H9 (cell line): ENCODE results near the gene KRT28. TPM values are rescaled to one million over a fixed set of nuclear protein-coding genes. Genes with fewer than 3 reads are reported as not detected.

Experiments used
- DNase-seq: peaks from one replicate; pipeline ENCODE4 v3.0.0-alpha.2; 2017
- H2AFZ ChIP-seq: one replicate; pipeline ENCODE4 v1.6.1; 2013; ENCODE audit warnings: mild to moderate bottlenecking, low read length, control low read depth, moderate library complexity
- H2AK5ac ChIP-seq: 2 replicates; pipeline ENCODE4 v1.6.1; 2013; ENCODE audit warnings: low read length, control low read depth, mixed read lengths; ENCODE audit not compliant: insufficient read length
- H2BK120ac ChIP-seq: one replicate; pipeline ENCODE4 v1.6.1; 2013; ENCODE audit warnings: low read depth, mild to moderate bottlenecking, low read length, control low read depth, inconsistent platforms; ENCODE audit not compliant: poor library complexity, severe bottlenecking
- H2BK12ac ChIP-seq: 2 replicates; pipeline ENCODE4 v1.6.1; 2013; ENCODE audit warnings: low read length, control low read depth, mixed read lengths, low read depth; ENCODE audit not compliant: insufficient read length
- H2BK15ac ChIP-seq: 2 replicates; pipeline ENCODE4 v1.6.1; 2013; ENCODE audit warnings: low read depth, low read length, control low read depth
- H2BK20ac ChIP-seq: one replicate; pipeline ENCODE4 v1.6.1; 2013; ENCODE audit warnings: low read depth, mild to moderate bottlenecking, low read length, control low read depth, inconsistent platforms; ENCODE audit not compliant: poor library complexity, severe bottlenecking
- H2BK5ac ChIP-seq: 2 replicates; pipeline ENCODE4 v1.6.1; 2013; ENCODE audit warnings: low read length, control low read depth, mixed read lengths; ENCODE audit not compliant: insufficient read length
- H3K14ac ChIP-seq: 2 replicates; pipeline ENCODE4 v1.6.1; 2013; ENCODE audit warnings: low read length, control low read depth; ENCODE audit not compliant: insufficient read depth
- H3K18ac ChIP-seq: 2 replicates; pipeline ENCODE4 v1.6.1; 2013; ENCODE audit warnings: low read depth, mild to moderate bottlenecking, mixed read lengths, low read length, control low read depth; ENCODE audit not compliant: insufficient read length
- H3K23ac ChIP-seq: 2 replicates; pipeline ENCODE4 v1.6.1; 2013; ENCODE audit warnings: low read length, control low read depth, mixed read lengths, low read depth; ENCODE audit not compliant: insufficient read length
- H3K23me2 ChIP-seq: 2 replicates; pipeline ENCODE4 v1.6.1; 2013; ENCODE audit warnings: low read depth, mild to moderate bottlenecking, mixed read lengths, low read length, control low read depth; ENCODE audit not compliant: insufficient read length, poor library complexity, severe bottlenecking
- H3K27ac ChIP-seq: 2 replicates; pipeline ENCODE4 v1.5.1; 2013; ENCODE audit warnings: low read length, control low read depth, mixed read lengths, low read depth; ENCODE audit not compliant: insufficient read length
- H3K27me3 ChIP-seq: 2 replicates; pipeline ENCODE4 v1.6.1; 2013; ENCODE audit warnings: low read length, control low read depth, inconsistent platforms; ENCODE audit not compliant: insufficient read depth
- H3K4ac ChIP-seq: 2 replicates; pipeline ENCODE4 v1.6.1; 2013; ENCODE audit warnings: low read depth, mild to moderate bottlenecking, control low read depth, inconsistent platforms, low read length, moderate library complexity
- H3K4me1 ChIP-seq: 2 replicates; pipeline ENCODE4 v1.6.1; 2013; ENCODE audit warnings: low read length, control low read depth, inconsistent platforms; ENCODE audit not compliant: insufficient read depth
- H3K4me2 ChIP-seq: 2 replicates; pipeline ENCODE4 v1.6.1; 2013; ENCODE audit warnings: low read length, control low read depth, mixed read lengths; ENCODE audit not compliant: insufficient read length, insufficient read depth
- H3K56ac ChIP-seq: 2 replicates; pipeline ENCODE4 v1.6.1; 2013; ENCODE audit warnings: low read depth, mild to moderate bottlenecking, mixed read lengths, low read length, control low read depth; ENCODE audit not compliant: insufficient read length
- H3K79me1 ChIP-seq: 2 replicates; pipeline ENCODE4 v1.6.1; 2013; ENCODE audit warnings: low read depth, mild to moderate bottlenecking, moderate library complexity, low read length, control low read depth, inconsistent platforms; ENCODE audit not compliant: insufficient read depth, poor library complexity, severe bottlenecking
- H3K79me2 ChIP-seq: 2 replicates; pipeline ENCODE4 v1.6.1; 2013; ENCODE audit warnings: low read length, control low read depth, inconsistent platforms; ENCODE audit not compliant: insufficient read depth
- H3K9ac ChIP-seq: 2 replicates; pipeline ENCODE4 v1.6.1; 2013; ENCODE audit warnings: low read length, control low read depth, mixed read lengths; ENCODE audit not compliant: insufficient read length; ENCODE audit errors: extremely low read depth
- H3K9me3 ChIP-seq: one replicate; pipeline ENCODE4 v1.6.1; 2013; ENCODE audit warnings: low read depth, low read length, inconsistent platforms; ENCODE audit not compliant: control insufficient read depth
- H3T11ph ChIP-seq: one replicate; pipeline ENCODE4 v1.6.1; 2013; ENCODE audit warnings: mild to moderate bottlenecking, low read length, control low read depth, inconsistent platforms
- H4K20me1 ChIP-seq: one replicate; pipeline ENCODE4 v1.6.1; 2013; ENCODE audit not compliant: control insufficient read depth, insufficient read length, insufficient read depth
- H4K5ac ChIP-seq: 2 replicates; pipeline ENCODE4 v1.6.1; 2013; ENCODE audit warnings: low read depth, mild to moderate bottlenecking, mixed read lengths, low read length, control low read depth; ENCODE audit not compliant: insufficient read length
- H4K8ac ChIP-seq: replicated peaks from 2 replicates; pipeline ENCODE4 v1.6.1; 2013; ENCODE audit warnings: low read length, control low read depth, mixed read lengths, low read depth; ENCODE audit not compliant: insufficient read length
- H4K91ac ChIP-seq: 2 replicates; pipeline ENCODE4 v1.6.1; 2013; ENCODE audit warnings: low read depth, mild to moderate bottlenecking, moderate library complexity, mixed read lengths, low read length, control low read depth; ENCODE audit not compliant: insufficient read length
- H3K27ac Mint-ChIP-seq, 3 experiments: 2 replicates in 2 of 3; 3 replicates in 1 of 3; pipeline ENCODE4 v1.8.0; 2020 to 2021; ENCODE audit warnings: mixed read lengths in 3 of 3, mild to moderate bottlenecking in 1 of 3, moderate library complexity in 1 of 3
- H3K27me3 Mint-ChIP-seq: 2 replicates; pipeline ENCODE4 v1.8.0; 2021; ENCODE audit warnings: low read depth, mild to moderate bottlenecking, moderate library complexity, mixed read lengths
- H3K36me3 Mint-ChIP-seq, 3 experiments: 2 replicates in 2 of 3; 3 replicates in 1 of 3; pipeline ENCODE4 v1.8.0; 2020 to 2021; ENCODE audit warnings: low read depth in 3 of 3, mixed read lengths in 3 of 3; ENCODE audit not compliant: insufficient read depth in 1 of 3
- H3K4me1 Mint-ChIP-seq, 2 experiments: 2 replicates each; pipeline ENCODE4 v1.8.0; 2020; ENCODE audit warnings: mixed read lengths in 2 of 2
- H3K4me3 Mint-ChIP-seq, 2 experiments: 2 replicates in 1 of 2; 3 replicates in 1 of 2; pipeline ENCODE4 v1.8.0; 2020 to 2021; ENCODE audit warnings: mild to moderate bottlenecking in 2 of 2, mixed read lengths in 2 of 2, moderate library complexity in 1 of 2
- H3K9me3 Mint-ChIP-seq, 2 experiments: 2 replicates in 1 of 2; 3 replicates in 1 of 2; pipeline ENCODE4 v1.8.0; 2020; ENCODE audit warnings: mild to moderate bottlenecking in 2 of 2, mixed read lengths in 2 of 2, moderate library complexity in 1 of 2
- total RNA-seq: library from RNA; stranded (reverse); gene quantifications from 2 replicates; pipeline ENCODE4 v1.2.1, GENCODE V29; 2021
- TF ChIP-seq, protein P1 (sequence below): fragments of 200-600 bp; sonication (generic); conservative IDR thresholded peaks from 3 replicates; pipeline ENCODE4 v1.8.0; 2021; ENCODE audit warnings: antibody characterized with exemption, mild to moderate bottlenecking

The KRT28 gene
- total RNA-seq, 1 experiment from 2014 or later: not detected

DNA sequence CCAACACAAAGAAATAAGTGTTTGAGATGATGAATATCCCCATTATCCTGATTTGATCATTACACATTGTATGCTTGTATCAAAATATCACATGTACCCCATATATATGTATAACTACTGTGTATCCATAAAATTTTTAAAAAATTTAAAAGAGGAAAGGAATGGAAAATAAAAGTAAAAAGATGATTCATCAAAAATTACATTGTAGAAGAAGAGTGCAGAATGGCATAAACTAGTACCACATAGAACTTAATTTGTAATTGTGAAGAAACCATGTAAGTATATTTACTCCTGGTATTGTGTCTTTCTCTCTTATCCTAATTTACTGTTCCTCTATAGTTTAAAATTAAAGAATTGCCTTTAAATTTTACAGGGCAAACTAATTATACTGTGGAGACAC lies 34.1 kb upstream of the KRT28 start:
- H3K23me2 ChIP-seq: no peaks in the 10 kb centered on the region
- no peak overlapping the region for H2BK12ac ChIP-seq
- no peak overlapping the region for H3K9ac ChIP-seq
- H2BK20ac ChIP-seq: no peak overlapping the region
- no peak overlapping the region for H3K4me2 ChIP-seq
- no peak overlapping the region for H3K23ac ChIP-seq
- H2AFZ ChIP-seq: no peak overlapping the region
- no peak overlapping the region for H4K5ac ChIP-seq
- no peaks in the 10 kb centered on the region for H3K4me1 ChIP-seq
- no peaks in the 10 kb centered on the region for H3K79me2 ChIP-seq
- H3K36me3 Mint-ChIP-seq: peaks cover 0 to 10% (median 0%) of the 10 kb centered on the region in 3 experiments; a peak in 3 of 7 replicates
- H3K18ac ChIP-seq: no peak overlapping the region
- no peak overlapping the region for H4K91ac ChIP-seq
- no peaks in the 10 kb centered on the region for H3K9me3 ChIP-seq
- no peak overlapping the region for H2BK15ac ChIP-seq
- no peak overlapping the region for H3K4ac ChIP-seq
- no peak overlapping the region for H3T11ph ChIP-seq
- H3K27me3 Mint-ChIP-seq: peaks cover 91% of the 10 kb centered on the region
- peaks cover 6% of the 10 kb centered on the region in 2 experiments for H3K4me1 Mint-ChIP-seq
- no peaks in the 10 kb centered on the region for H3K9me3 Mint-ChIP-seq
- no peak overlapping the region for H3K56ac ChIP-seq
- H3K27me3 ChIP-seq: peaks cover 8% of the 10 kb centered on the region; the same call in 1 of the 2 replicates
- H3K79me1 ChIP-seq: no peaks in the 10 kb centered on the region
- no peaks in the 10 kb centered on the region for H4K20me1 ChIP-seq
- no peak overlapping the region for H2BK120ac ChIP-seq
- no peak overlapping the region for H3K27ac Mint-ChIP-seq
- H4K8ac ChIP-seq: no peak overlapping the region
- no peak overlapping the region for H3K4me3 Mint-ChIP-seq
- H2BK5ac ChIP-seq: no peak overlapping the region
- TF ChIP-seq, protein P1, sequence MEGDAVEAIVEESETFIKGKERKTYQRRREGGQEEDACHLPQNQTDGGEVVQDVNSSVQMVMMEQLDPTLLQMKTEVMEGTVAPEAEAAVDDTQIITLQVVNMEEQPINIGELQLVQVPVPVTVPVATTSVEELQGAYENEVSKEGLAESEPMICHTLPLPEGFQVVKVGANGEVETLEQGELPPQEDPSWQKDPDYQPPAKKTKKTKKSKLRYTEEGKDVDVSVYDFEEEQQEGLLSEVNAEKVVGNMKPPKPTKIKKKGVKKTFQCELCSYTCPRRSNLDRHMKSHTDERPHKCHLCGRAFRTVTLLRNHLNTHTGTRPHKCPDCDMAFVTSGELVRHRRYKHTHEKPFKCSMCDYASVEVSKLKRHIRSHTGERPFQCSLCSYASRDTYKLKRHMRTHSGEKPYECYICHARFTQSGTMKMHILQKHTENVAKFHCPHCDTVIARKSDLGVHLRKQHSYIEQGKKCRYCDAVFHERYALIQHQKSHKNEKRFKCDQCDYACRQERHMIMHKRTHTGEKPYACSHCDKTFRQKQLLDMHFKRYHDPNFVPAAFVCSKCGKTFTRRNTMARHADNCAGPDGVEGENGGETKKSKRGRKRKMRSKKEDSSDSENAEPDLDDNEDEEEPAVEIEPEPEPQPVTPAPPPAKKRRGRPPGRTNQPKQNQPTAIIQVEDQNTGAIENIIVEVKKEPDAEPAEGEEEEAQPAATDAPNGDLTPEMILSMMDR: no peak
- no peak for DNase-seq
- H3K14ac ChIP-seq: no peak overlapping the region
- H3K27ac ChIP-seq: no peak overlapping the region
- no peak overlapping the region for H2AK5ac ChIP-seq
